Endothelial cell of umbilical vein (primary cell): ENCODE data around the gene MTHFR. TPM values are rescaled to one million over a fixed set of nuclear protein-coding genes. Genes with fewer than 3 reads are reported as not detected.
A peak's percentile ranks its signal among the peaks of the same experiment; 100 is the strongest.

Source experiments
- BruUV-seq: library from RNA; stranded (reverse); fragments of 400-500 nt; replicated peaks from 2 replicates; lab custom pipeline; 2021; lab: Mats Ljungman, UMichigan
- CTCF ChIA-PET: fragments of 300-600, 350-600 bp; sonication (Branson Sonifier 250); formaldehyde crosslinking; loops from one replicate; lab custom pipeline; 2021; ENCODE audit warnings: antibody characterized with exemption, inconsistent platforms; lab: Charles Lee
- POLR2A ChIA-PET: fragments of 300-600, 350-600 bp; sonication (Branson Sonifier 250); formaldehyde crosslinking; loops from one replicate; lab custom pipeline; 2021; ENCODE audit warnings: antibody characterized with exemption, inconsistent platforms; lab: Charles Lee
- DNase-seq: peaks from one replicate; pipeline ENCODE4 v3.0.0-alpha.2; 2011; ENCODE audit warnings: low read depth, low spot score
- FAIRE-seq: peaks from 2 replicates; lab custom pipeline; 2011; peaks lifted over from hg19 to GRCh38; lab: Jason Lieb, UNC
- H2AFZ ChIP-seq: 2 replicates; pipeline ENCODE4 v1.6.0; 2012; ENCODE audit warnings: low read depth, low read length, control low read depth, inconsistent platforms
- H3K27ac ChIP-seq: 2 replicates; pipeline ENCODE4 v1.5.1; 2011; ENCODE audit warnings: low read depth, mild to moderate bottlenecking, control low read depth, low read length, moderate library complexity; ENCODE audit not compliant: insufficient read depth
- H3K27me3 ChIP-seq, 2 experiments: 2 replicates each; pipeline versions ENCODE4 v1.6.0 to v1.6.1; 2011; ENCODE audit warnings: low read length in 2 of 2, mixed read lengths in 1 of 2; ENCODE audit not compliant: control insufficient read depth in 2 of 2, insufficient read depth in 2 of 2
- H3K36me3 ChIP-seq, 2 experiments: 2 replicates in 1 of 2; 3 replicates in 1 of 2; pipeline ENCODE4 v1.5.1; 2011; ENCODE audit warnings: low read length in 2 of 2, mild to moderate bottlenecking in 1 of 2, moderate library complexity in 1 of 2; ENCODE audit not compliant: control insufficient read depth in 2 of 2, insufficient read depth in 2 of 2; ENCODE audit errors: extremely low read depth in 1 of 2
- H3K4me1 ChIP-seq: 3 replicates; pipeline ENCODE4 v1.5.1; 2011; ENCODE audit warnings: mild to moderate bottlenecking, low read length; ENCODE audit not compliant: control insufficient read depth, insufficient read depth; ENCODE audit errors: extremely low read depth
- H3K4me2 ChIP-seq: 2 replicates; pipeline ENCODE4 v1.6.1; 2011; ENCODE audit warnings: low read length, control low read depth, mixed read lengths; ENCODE audit not compliant: insufficient read depth
- H3K4me3 ChIP-seq, 3 experiments: fragments of 200-600 bp in 1 of 3; sonication (generic), shearing (Covaris generic) in 1 of 3; replicated peaks in 1 of 3; 2 replicates each; pipeline ENCODE4 v1.5.1; 2011 to 2016; ENCODE audit warnings: control low read depth in 3 of 3, low read length in 3 of 3, mild to moderate bottlenecking in 2 of 3, inconsistent platforms in 1 of 3, low read depth in 1 of 3, moderate library complexity in 1 of 3; ENCODE audit not compliant: insufficient read depth in 1 of 3
- H3K79me2 ChIP-seq: 2 replicates; pipeline ENCODE4 v1.6.0; 2012; ENCODE audit warnings: low read length, inconsistent platforms; ENCODE audit not compliant: control insufficient read depth, insufficient read depth
- H3K9ac ChIP-seq: replicated peaks from 2 replicates; pipeline ENCODE3; 2011; ENCODE audit warnings: low read length, control low read depth; ENCODE audit not compliant: insufficient read depth; ENCODE audit errors: extremely low read depth
- H3K9me1 ChIP-seq: replicated peaks from 3 replicates; pipeline ENCODE4 v1.6.0; 2011; ENCODE audit warnings: mild to moderate bottlenecking, low read length; ENCODE audit not compliant: control insufficient read depth, insufficient read depth; ENCODE audit errors: extremely low read depth
- H3K9me3 ChIP-seq: replicated peaks from 2 replicates; pipeline ENCODE4 v1.5.1; 2012; ENCODE audit warnings: low read length, inconsistent platforms; ENCODE audit not compliant: control insufficient read depth, insufficient read depth
- H4K20me1 ChIP-seq: replicated peaks from 2 replicates; pipeline ENCODE3; 2011; ENCODE audit warnings: mild to moderate bottlenecking, low read length; ENCODE audit not compliant: control insufficient read depth, insufficient read depth; ENCODE audit errors: extremely low read depth
- EZH2 ChIP-seq: IDR thresholded peaks from 2 replicates; pipeline ENCODE4 v1.6.1; 2012; ENCODE audit warnings: borderline replicate concordance, low read depth, mild to moderate bottlenecking, moderate library complexity, low read length, inconsistent platforms; ENCODE audit not compliant: severe bottlenecking
- JUN ChIP-seq: IDR thresholded peaks from 2 replicates; pipeline ENCODE4 v1.6.1; 2011; ENCODE audit warnings: borderline replicate concordance, low read depth; ENCODE audit not compliant: insufficient read length, insufficient read depth
- MYC ChIP-seq: IDR thresholded peaks from one replicate; pipeline ENCODE4 v1.6.1; 2011; ENCODE audit warnings: mild to moderate bottlenecking, low read depth, low read length
- POLR2A ChIP-seq: IDR thresholded peaks from 2 replicates; pipeline ENCODE4 v1.6.1; 2012; ENCODE audit warnings: low read depth, mild to moderate bottlenecking, control low read depth, low read length
- POLR2AphosphoS5 ChIP-seq: IDR thresholded peaks from 2 replicates; pipeline ENCODE4 v1.6.1; 2012; ENCODE audit warnings: low read depth, mild to moderate bottlenecking, control low read depth, low read length, moderate library complexity; ENCODE audit not compliant: insufficient read depth
- dilution Hi-C: fragments of 300-500 bp; cut with MboI; formaldehyde crosslinking; loops from one replicate; pipeline ENCODE4 v1.15.0; 2019; ENCODE audit warnings: low sequenced_read_pairs; ENCODE audit not compliant: extremely low pct_ligation_motif_present
- intact Hi-C: fragments of 100-400 bp; cut with micrococcal nuclease; formaldehyde crosslinking; loops from one replicate; pipeline ENCODE4 v1.10.0; 2022
- polyA plus RNA-seq, 4 experiments: library from polyadenylated mRNA; depleted of rRNA in 3 of 4; stranded (reverse) in 3 of 4; unstranded in 1 of 4; fragments of >200 nt; gene quantifications; 2 replicates each; pipeline versions ENCODE4 v1.2.1 to v1.2.3, GENCODE V29; 2011 to 2012; ENCODE audit warnings: missing spikeins in 1 of 4
- total RNA-seq: library from RNA; stranded (reverse); gene quantifications from 2 replicates; pipeline ENCODE4 v1.2.3, GENCODE V29; 2021
- TF ChIP-seq, protein P1 (sequence below), 2 donors: IDR thresholded peaks; 1 replicate in 1 of 2; 2 replicates in 1 of 2; pipeline ENCODE4 v1.5.1; 2011; ENCODE audit warnings: low read length in 2 of 2, mild to moderate bottlenecking in 2 of 2, moderate library complexity in 2 of 2, control low read depth in 1 of 2, inconsistent platforms in 1 of 2, low read depth in 1 of 2; ENCODE audit not compliant: insufficient read depth in 1 of 2; ENCODE audit errors: extremely low read depth in 1 of 2

Gene MTHFR
- total and polyA plus RNA-seq, 2 donors (not counting 3 experiments of a cell fraction or from before 2014, with no cell fraction given): 13.8 to 25.3 TPM

DNA sequence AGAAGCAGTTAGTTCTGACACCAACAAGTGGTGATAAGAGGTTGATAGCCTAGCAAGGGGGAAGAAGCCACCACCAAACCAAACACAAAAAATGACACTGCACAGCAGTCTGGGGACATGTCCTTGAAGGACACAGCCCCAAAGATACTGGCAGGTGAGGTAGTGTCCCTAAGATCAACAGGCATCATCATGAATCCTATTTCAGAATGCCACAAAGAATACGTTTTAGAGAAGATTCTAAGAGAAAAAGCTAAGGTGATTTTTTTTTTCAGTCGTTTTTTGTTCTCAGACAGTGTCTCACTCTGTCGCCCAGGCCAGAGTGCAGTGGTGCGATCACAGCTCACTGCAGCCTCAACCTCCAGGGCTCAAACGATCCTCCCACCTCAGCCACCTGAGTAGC is 19.6 kb downstream of the MTHFR start:
- H4K20me1 ChIP-seq: no peaks in the 10 kb centered on the region
- intact Hi-C loops (no loop called here), dilution Hi-C loops (no loop called here)
- no peaks in the 10 kb centered on the region for H3K9me1 ChIP-seq
- DNase-seq (no peak), FAIRE-seq (no peak)
- ChIA-PET CTCF (interaction anchor here (0.7 to 5.5 kb wide), 4 partner anchors 12 to 181 kb away, joined by 3 to 31 read pairs (median 12); no protein-coding TSS in a partner anchor), POLR2A (no interaction called here)
- H3K4me2 ChIP-seq: no peak overlapping the region
- H3K79me2 ChIP-seq: no peaks in the 10 kb centered on the region
- no peaks in the 10 kb centered on the region for H3K9me3 ChIP-seq
- no peak overlapping the region for H3K9ac ChIP-seq
- no peak overlapping the region for H3K27ac ChIP-seq
- H3K27me3 ChIP-seq: no peaks in the 10 kb centered on the region
- H2AFZ ChIP-seq: no peak overlapping the region
- peaks cover 0 to 6% of the 10 kb centered on the region in 2 experiments for H3K36me3 ChIP-seq
- peaks cover 17% of the 10 kb centered on the region for H3K4me1 ChIP-seq
- TSS peak; percentile 10 for BruUV-seq
- no peak for TF ChIP-seq POLR2A
- no peak overlapping the region for H3K4me3 ChIP-seq

DNA sequence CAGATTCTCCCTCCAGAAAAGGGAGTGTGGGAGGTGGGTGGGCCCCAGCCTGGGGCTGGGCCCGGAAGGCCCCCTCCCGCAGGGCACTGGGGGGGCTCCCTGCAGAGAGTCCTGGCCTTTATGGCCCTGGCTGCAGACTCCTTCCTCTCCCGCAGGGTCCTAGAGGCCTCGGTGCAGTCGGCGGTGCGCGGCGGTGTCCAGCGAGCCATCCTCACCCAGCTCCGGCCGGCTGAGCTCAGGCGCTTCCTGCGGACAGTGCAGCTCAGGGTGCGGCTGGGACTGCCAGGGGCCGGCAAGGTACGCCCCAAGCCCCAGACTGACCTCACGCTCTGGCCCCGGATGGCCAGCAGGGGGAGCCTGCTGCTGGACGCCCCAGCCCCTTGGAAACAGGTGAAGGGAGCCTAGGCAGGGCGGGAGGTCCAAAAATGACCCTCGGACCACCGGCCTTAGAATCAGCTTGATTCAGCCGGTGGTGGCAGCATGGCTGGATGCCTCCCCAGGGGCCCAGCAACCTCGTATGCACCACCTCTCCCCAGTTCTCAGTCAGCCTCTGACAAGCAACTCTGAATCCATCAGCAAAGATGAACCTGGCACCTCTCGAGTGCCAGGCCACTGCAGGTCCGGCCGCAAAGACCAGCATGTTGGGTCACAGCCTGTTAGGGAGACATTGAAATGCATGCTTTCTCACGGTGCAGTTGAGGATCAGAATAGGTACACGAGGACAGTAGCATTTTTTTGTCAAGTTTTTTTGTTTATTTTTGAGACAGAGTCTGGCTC is 20.6 kb downstream of the MTHFR start:
- FAIRE-seq (peak; percentile 59), DNase-seq (peak; percentile 62)
- Histone ChIP-seq H3K4me2 (no peak overlapping the region), H3K4me3 (peak overlapping the region in 1 of 3 experiments; percentile 5), H3K36me3 (peaks cover 0 to 6% of the 10 kb centered on the region in 2 experiments), H3K9ac (peak overlapping the region; percentile 4), H3K9me3 (no peaks in the 10 kb centered on the region), H3K79me2 (no peaks in the 10 kb centered on the region), H4K20me1 (no peaks in the 10 kb centered on the region), H3K27me3 (no peaks in the 10 kb centered on the region), H3K27ac (no peak overlapping the region), H3K9me1 (no peaks in the 10 kb centered on the region), H3K4me1 (peaks cover 8% of the 10 kb centered on the region), H2AFZ (peak overlapping the region; percentile 17)
- ChIA-PET POLR2A (interaction anchor here (0.8 kb wide), 1 partner anchor 123 kb away, joined by 3 read pairs; no protein-coding TSS in a partner anchor), CTCF (interaction anchor here (0.6 to 5.5 kb wide), 8 partner anchors 9 to 121 kb away, joined by 3 to 31 read pairs (median 5); partner anchors contain the start of gene FBXO6)
- dilution Hi-C loops (no loop called here), intact Hi-C loops (loop anchor here (1.0 kb wide), 3 partner anchors 18 to 39 kb away; no protein-coding TSS in a partner anchor)
- TF ChIP-seq JUN (no peak), POLR2AphosphoS5 (no peak), EZH2 (no peak), MYC (no peak)
- TF ChIP-seq, protein P1, sequence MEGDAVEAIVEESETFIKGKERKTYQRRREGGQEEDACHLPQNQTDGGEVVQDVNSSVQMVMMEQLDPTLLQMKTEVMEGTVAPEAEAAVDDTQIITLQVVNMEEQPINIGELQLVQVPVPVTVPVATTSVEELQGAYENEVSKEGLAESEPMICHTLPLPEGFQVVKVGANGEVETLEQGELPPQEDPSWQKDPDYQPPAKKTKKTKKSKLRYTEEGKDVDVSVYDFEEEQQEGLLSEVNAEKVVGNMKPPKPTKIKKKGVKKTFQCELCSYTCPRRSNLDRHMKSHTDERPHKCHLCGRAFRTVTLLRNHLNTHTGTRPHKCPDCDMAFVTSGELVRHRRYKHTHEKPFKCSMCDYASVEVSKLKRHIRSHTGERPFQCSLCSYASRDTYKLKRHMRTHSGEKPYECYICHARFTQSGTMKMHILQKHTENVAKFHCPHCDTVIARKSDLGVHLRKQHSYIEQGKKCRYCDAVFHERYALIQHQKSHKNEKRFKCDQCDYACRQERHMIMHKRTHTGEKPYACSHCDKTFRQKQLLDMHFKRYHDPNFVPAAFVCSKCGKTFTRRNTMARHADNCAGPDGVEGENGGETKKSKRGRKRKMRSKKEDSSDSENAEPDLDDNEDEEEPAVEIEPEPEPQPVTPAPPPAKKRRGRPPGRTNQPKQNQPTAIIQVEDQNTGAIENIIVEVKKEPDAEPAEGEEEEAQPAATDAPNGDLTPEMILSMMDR (IDR thresholded peaks at IDR 0.05; ENCODE audit: extremely low read depth in 1 of 2, insufficient read depth in 1 of 2, low read depth in 1 of 2, low read length in 2 of 2): peak; percentile 95
- no TSS peak for BruUV-seq
